Thyroid gland (tissue), 4 donors: Measurements from ENCODE around the gene GRB10.

ENCODE experiments used
- POLR2A ChIP-seq, 2 donors: fragments of 450-650 bp; IDR thresholded peaks; one replicate each; pipeline ENCODE4 v1.6.1; 2017; ENCODE audit warnings: antibody characterized with exemption in 2 of 2, mild to moderate bottlenecking in 2 of 2, moderate library complexity in 1 of 2
- TF ChIP-seq, protein P1 (sequence below), 6 experiments: fragments of 200-600 bp in 3 of 6; fragments of 450-650 bp in 3 of 6; sonication (generic) in 3 of 6; IDR thresholded peaks; one replicate each; pipeline ENCODE4 v1.5.1; 2016 to 2019; ENCODE audit warnings: antibody characterized with exemption in 6 of 6, mild to moderate bottlenecking in 2 of 6, inconsistent platforms in 1 of 6, moderate library complexity in 1 of 6

DNA sequence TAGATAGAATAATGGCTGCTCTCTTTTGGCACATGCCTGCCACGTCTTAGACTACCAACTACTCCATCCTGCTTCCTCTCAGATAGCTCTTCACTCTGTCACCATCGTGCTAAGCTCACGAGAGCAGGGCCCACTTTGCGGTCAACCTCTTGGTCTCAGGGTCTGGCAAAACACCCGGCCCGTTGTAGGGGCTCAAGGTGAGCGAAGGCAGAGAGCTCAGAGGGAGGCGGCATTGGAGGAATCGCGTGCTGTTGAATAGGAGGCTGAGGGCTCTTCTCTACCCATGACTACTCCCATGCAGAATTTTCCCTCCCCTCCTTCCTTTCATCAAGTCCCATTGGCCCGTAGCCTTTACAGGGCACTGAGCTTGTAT, 116.6 kb downstream of the GRB10 start:
- TF ChIP-seq, protein P1, sequence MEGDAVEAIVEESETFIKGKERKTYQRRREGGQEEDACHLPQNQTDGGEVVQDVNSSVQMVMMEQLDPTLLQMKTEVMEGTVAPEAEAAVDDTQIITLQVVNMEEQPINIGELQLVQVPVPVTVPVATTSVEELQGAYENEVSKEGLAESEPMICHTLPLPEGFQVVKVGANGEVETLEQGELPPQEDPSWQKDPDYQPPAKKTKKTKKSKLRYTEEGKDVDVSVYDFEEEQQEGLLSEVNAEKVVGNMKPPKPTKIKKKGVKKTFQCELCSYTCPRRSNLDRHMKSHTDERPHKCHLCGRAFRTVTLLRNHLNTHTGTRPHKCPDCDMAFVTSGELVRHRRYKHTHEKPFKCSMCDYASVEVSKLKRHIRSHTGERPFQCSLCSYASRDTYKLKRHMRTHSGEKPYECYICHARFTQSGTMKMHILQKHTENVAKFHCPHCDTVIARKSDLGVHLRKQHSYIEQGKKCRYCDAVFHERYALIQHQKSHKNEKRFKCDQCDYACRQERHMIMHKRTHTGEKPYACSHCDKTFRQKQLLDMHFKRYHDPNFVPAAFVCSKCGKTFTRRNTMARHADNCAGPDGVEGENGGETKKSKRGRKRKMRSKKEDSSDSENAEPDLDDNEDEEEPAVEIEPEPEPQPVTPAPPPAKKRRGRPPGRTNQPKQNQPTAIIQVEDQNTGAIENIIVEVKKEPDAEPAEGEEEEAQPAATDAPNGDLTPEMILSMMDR (IDR thresholded peaks at IDR 0.05), result no peak
- TF ChIP-seq POLR2A (IDR thresholded peaks at IDR 0.05), result no peak
